ENCODE measurements around the gene GSTM4. TPM values are rescaled to one million over a fixed set of nuclear protein-coding genes. Genes with fewer than 3 reads are reported as not detected.
A peak's percentile ranks its signal among the peaks of the same experiment; 100 is the strongest.

The GSTM4 gene
- total RNA-seq, 1 experiment from 2014 or later, result 13.6 TPM

DNA sequence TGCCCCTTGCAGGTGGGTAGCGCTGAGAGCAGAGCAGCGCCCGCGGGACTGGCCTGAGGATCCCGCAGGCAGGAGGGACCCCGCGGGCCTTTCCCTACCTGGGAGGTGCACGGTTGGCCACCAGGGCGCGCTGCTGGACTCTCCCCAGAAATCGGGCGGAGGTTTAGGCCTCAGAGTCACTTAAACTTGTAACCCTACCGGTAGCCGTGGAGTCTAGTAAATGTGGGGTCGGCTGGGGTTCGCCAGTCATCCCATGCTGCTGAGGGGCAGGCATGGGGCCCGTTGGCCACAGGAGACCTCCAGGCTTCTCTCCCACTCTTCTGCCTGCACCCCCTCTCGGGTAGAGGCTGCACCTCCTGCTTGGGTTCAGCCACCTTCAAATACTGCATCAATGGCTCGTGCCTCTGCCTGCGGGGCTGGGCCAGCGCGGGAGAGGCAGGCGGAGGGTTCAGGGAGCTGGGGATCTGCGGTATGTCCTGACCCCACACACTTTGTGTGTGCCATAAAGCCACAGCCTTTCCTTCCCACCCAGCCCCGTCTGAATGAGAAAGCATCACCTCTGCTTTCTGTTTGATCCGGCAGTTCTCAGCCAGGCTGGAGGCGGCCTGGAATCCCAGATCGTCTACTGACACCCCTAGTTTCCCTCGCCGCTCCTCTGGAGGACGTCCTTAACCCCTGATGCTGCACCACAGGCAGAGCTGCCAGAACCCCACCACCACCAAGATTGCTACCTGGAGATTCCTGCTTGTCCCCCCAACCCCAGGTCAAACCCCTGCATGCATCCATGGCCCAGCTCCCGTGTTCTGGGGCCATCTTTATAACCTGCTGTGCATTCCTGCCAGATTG, 12.3 kb upstream of the GSTM4 start:
- H3K4me1 Mint-ChIP-seq (ENCODE audit: low read depth, unreplicated experiment), result peaks cover 16% of the 10 kb centered on the region
- H3K27me3 Mint-ChIP-seq (ENCODE audit: unreplicated experiment), result no peaks in the 10 kb centered on the region
- CTCF ChIA-PET, result interaction anchor here (1.5 kb wide), 1 partner anchor 60 kb away, joined by 3 read pairs; no protein-coding TSS in a partner anchor
- TF ChIP-seq, protein P1, sequence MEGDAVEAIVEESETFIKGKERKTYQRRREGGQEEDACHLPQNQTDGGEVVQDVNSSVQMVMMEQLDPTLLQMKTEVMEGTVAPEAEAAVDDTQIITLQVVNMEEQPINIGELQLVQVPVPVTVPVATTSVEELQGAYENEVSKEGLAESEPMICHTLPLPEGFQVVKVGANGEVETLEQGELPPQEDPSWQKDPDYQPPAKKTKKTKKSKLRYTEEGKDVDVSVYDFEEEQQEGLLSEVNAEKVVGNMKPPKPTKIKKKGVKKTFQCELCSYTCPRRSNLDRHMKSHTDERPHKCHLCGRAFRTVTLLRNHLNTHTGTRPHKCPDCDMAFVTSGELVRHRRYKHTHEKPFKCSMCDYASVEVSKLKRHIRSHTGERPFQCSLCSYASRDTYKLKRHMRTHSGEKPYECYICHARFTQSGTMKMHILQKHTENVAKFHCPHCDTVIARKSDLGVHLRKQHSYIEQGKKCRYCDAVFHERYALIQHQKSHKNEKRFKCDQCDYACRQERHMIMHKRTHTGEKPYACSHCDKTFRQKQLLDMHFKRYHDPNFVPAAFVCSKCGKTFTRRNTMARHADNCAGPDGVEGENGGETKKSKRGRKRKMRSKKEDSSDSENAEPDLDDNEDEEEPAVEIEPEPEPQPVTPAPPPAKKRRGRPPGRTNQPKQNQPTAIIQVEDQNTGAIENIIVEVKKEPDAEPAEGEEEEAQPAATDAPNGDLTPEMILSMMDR (IDR thresholded peaks at IDR 0.05; ENCODE audit: unreplicated experiment), result peak; percentile 64
- H3K4me3 Mint-ChIP-seq (ENCODE audit: low read depth, unreplicated experiment), result no peak overlapping the region
- H3K36me3 Mint-ChIP-seq (ENCODE audit: insufficient read depth, unreplicated experiment), result peaks cover 10% of the 10 kb centered on the region
- no peaks in the 10 kb centered on the region for H3K9me3 Mint-ChIP-seq (ENCODE audit: low read depth, unreplicated experiment)
- intact Hi-C loops (cut with micrococcal nuclease; ENCODE audit: unreplicated experiment), result loop anchor here (1.0 to 5.0 kb wide), 4 partner anchors 59 to 339 kb away; partner anchors contain the start of genes AHCYL1 and GNAI3
- BruUV-seq (replicated peaks), result no TSS peak
- H3K27ac Mint-ChIP-seq (ENCODE audit: unreplicated experiment), result no peak overlapping the region
- DNase-seq, result peak; percentile 88

DNA sequence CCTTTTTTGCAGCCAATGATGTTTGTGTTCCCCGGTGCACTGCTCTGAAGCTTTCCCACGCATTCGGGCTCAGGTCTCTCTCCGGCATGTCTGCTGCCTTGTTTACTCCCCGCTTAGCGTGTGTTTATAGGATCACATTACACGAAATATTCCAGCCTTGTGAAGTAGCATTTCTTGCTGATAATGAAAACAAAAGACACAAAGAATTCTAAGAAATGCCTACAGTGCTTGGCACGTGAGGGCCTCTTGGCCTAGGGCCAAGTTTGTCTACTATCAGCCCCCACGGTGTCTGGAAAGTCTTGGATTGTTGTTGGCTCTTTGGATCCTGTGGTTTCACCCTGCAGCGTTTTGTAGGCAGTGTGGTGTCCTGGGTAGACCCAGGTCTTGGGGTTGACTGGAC, 11.2 kb upstream of the GSTM4 start:
- intact Hi-C loops (cut with micrococcal nuclease; ENCODE audit: unreplicated experiment), result loop anchor here (5.0 kb wide), 3 partner anchors 58 to 338 kb away; partner anchors contain the start of genes AHCYL1 and GNAI3
- TF ChIP-seq, protein P1 (IDR thresholded peaks at IDR 0.05; ENCODE audit: unreplicated experiment), result no peak
- DNase-seq, result peak; percentile 42
- Mint-ChIP-seq H3K36me3 (ENCODE audit: insufficient read depth, unreplicated experiment) (peaks cover 10% of the 10 kb centered on the region), H3K27ac (ENCODE audit: unreplicated experiment) (no peak overlapping the region), H3K27me3 (ENCODE audit: unreplicated experiment) (no peaks in the 10 kb centered on the region), H3K4me3 (ENCODE audit: low read depth, unreplicated experiment) (peak overlapping the region; percentile 34), H3K4me1 (ENCODE audit: low read depth, unreplicated experiment) (peaks cover 16% of the 10 kb centered on the region), H3K9me3 (ENCODE audit: low read depth, unreplicated experiment) (no peaks in the 10 kb centered on the region)
- no TSS peak for BruUV-seq (replicated peaks)
- CTCF ChIA-PET, result interaction anchor here (0.7 to 1.5 kb wide), 2 partner anchors 59 to 89 kb away, joined by 3 read pairs; no protein-coding TSS in a partner anchor

DNA sequence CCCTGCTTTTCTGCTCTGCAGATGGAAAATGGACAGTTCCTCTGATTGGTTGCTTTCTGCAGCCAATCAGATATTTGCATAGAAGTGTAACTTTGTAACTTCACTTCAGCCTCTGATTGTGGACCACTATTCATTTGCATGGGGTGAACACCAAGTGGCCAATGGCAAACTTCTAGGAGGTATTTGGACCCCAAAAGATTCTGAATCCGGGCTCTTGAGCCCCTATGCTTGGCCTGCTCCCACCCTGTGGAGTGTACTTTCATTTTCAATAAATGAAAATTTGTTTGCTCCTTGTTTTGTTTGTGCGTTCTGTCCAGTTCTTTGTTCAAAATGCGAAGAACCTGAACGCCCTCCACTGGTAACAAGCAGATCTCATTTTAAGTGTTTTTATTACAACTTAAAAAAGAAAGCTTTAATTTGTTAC, 6.4 kb upstream of the GSTM4 start:
- Mint-ChIP-seq H3K27me3 (ENCODE audit: unreplicated experiment) (no peaks in the 10 kb centered on the region), H3K4me3 (ENCODE audit: low read depth, unreplicated experiment) (no peak overlapping the region), H3K4me1 (ENCODE audit: low read depth, unreplicated experiment) (peaks cover 18% of the 10 kb centered on the region), H3K36me3 (ENCODE audit: insufficient read depth, unreplicated experiment) (peaks cover 6% of the 10 kb centered on the region), H3K9me3 (ENCODE audit: low read depth, unreplicated experiment) (no peaks in the 10 kb centered on the region), H3K27ac (ENCODE audit: unreplicated experiment) (no peak overlapping the region)
- CTCF ChIA-PET, result interaction anchor here (1.4 kb wide), 1 partner anchor 9 kb away, joined by 5 read pairs; no protein-coding TSS in a partner anchor
- TF ChIP-seq, protein P1 (IDR thresholded peaks at IDR 0.05; ENCODE audit: unreplicated experiment), result no peak
- no TSS peak for BruUV-seq (replicated peaks)
- intact Hi-C loops (cut with micrococcal nuclease; ENCODE audit: unreplicated experiment), result no loop called here
- no peak for DNase-seq

DNA sequence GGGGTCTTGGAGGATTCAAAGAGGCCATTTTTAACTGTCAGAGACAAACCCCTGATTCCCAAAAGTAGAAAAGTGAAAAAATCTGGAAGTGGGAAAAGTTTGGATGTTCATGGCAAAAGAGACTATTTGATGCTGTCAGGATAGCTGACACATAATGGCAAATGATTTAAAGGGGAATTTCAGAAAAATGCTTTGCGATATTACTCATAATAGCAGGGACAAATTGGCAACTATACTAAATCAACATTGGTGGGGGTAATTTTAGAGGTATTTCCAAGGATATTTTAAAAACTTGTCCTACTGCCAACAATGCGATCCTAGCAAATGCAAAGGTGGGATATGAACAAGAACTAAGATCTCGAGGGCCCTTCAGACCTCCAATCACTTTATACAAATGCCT, 5.3 kb upstream of the GSTM4 start:
- H3K4me1 Mint-ChIP-seq (ENCODE audit: low read depth, unreplicated experiment), result peaks cover 18% of the 10 kb centered on the region
- CTCF ChIA-PET, result no interaction called here
- peaks cover 8% of the 10 kb centered on the region for H3K36me3 Mint-ChIP-seq (ENCODE audit: insufficient read depth, unreplicated experiment)
- intact Hi-C loops (cut with micrococcal nuclease; ENCODE audit: unreplicated experiment), result no loop called here
- BruUV-seq (replicated peaks), result no TSS peak
- H3K9me3 Mint-ChIP-seq (ENCODE audit: low read depth, unreplicated experiment), result no peaks in the 10 kb centered on the region
- no peak overlapping the region for H3K27ac Mint-ChIP-seq (ENCODE audit: unreplicated experiment)
- TF ChIP-seq, protein P1 (IDR thresholded peaks at IDR 0.05; ENCODE audit: unreplicated experiment), result no peak
- DNase-seq, result no peak
- H3K27me3 Mint-ChIP-seq (ENCODE audit: unreplicated experiment), result no peaks in the 10 kb centered on the region
- H3K4me3 Mint-ChIP-seq (ENCODE audit: low read depth, unreplicated experiment), result no peak overlapping the region

Data from Calu3 (cell line).